Kidney (tissue), 14 donors: ENCODE results near the gene RPS6KB2. TPM values are rescaled to one million over a fixed set of nuclear protein-coding genes. Genes with fewer than 3 reads are reported as not detected.

Experiments used
- DNase-seq, 5 donors: peaks; one replicate each; pipeline ENCODE4 v3.0.0-alpha.2; 2013 to 2020
- FAIRE-seq: peaks from 2 replicates; lab custom pipeline; 2012; peaks lifted over from hg19 to GRCh38; lab: Jason Lieb, UNC
- H3K27ac ChIP-seq, 2 donors: one replicate each; pipeline ENCODE4 v1.7.0; 2013; ENCODE audit warnings: low read depth in 2 of 2, low read length in 2 of 2, inconsistent platforms in 1 of 2
- H3K27me3 ChIP-seq: one replicate; pipeline ENCODE4 v1.7.1; 2013; ENCODE audit warnings: low read length, inconsistent platforms; ENCODE audit not compliant: control insufficient read depth, insufficient read depth
- H3K36me3 ChIP-seq, 3 donors: one replicate each; pipeline versions ENCODE4 v1.7.0 to v1.7.1; 2013; ENCODE audit warnings: low read length in 3 of 3, control low read depth in 1 of 3, inconsistent platforms in 1 of 3; ENCODE audit not compliant: insufficient read depth in 3 of 3, control insufficient read depth in 2 of 3
- H3K4me1 ChIP-seq, 3 donors: one replicate each; pipeline versions ENCODE4 v1.7.0 to v1.7.1; 2013; ENCODE audit warnings: low read length in 3 of 3, inconsistent platforms in 1 of 3, low read depth in 1 of 3; ENCODE audit not compliant: control insufficient read depth in 2 of 3, insufficient read depth in 2 of 3
- H3K4me3 ChIP-seq, 3 donors: one replicate each; pipeline versions ENCODE4 v1.7.0 to v1.8.1; 2013; ENCODE audit warnings: low read length in 3 of 3, control low read depth in 1 of 3, inconsistent platforms in 1 of 3
- H3K9ac ChIP-seq, 3 donors: one replicate each; pipeline versions ENCODE4 v1.7.0 to v1.7.1; 2013; ENCODE audit warnings: low read length in 3 of 3, control low read depth in 1 of 3, inconsistent platforms in 1 of 3
- H3K9me3 ChIP-seq, 3 donors: one replicate each; pipeline versions ENCODE4 v1.7.0 to v1.7.1; 2013; ENCODE audit warnings: low read length in 3 of 3, control low read depth in 1 of 3, inconsistent platforms in 1 of 3; ENCODE audit not compliant: control insufficient read depth in 2 of 3, insufficient read depth in 1 of 3
- CTCF ChIP-seq: IDR thresholded peaks from 3 replicates; pipeline ENCODE4 v1.5.1; 2012; ENCODE audit warnings: mild to moderate bottlenecking, moderate library complexity, borderline replicate concordance; ENCODE audit not compliant: insufficient read depth; ENCODE audit errors: extremely low read depth
- intact Hi-C: fragments of 100-400 bp; cut with DNase I; formaldehyde crosslinking; loops from one replicate; pipeline ENCODE4 v1.11.1; 2022
- polyA plus RNA-seq: library from polyadenylated mRNA; stranded (reverse); fragments of 350-450 nt; fragmentation: Illumina TruSeq; extraction: RNeasy Lipid Tissue Mini Kit (QIAGEN cat#74804); gene quantifications from one replicate; pipeline ENCODE4 v1.2.3, GENCODE V29; 2014; ENCODE audit warnings: low read depth, low replicate concordance; ENCODE audit not compliant: insufficient read depth
- total RNA-seq: library from RNA; stranded (reverse); fragmentation: NEBNext Ultra II Directional; extraction: Animal tissue kit (Norgen Biotek cat#: 25700); gene quantifications from one replicate; pipeline ENCODE4 v1.2.1, GENCODE V29; 2021
- donor health status: control.
- donor health status: control.
- donor health status: control.
- donor health status: control.
- donor health status: control.
- donor health status: DM: yes; HTN: yes; CAD: no.
- donor health status: Normal renal cell carcinoma (clear cell type).

The RPS6KB2 gene
- total and polyA plus RNA-seq, 2 donors from 2014 or later: 41.3 to 45.4 TPM

- no peak for FAIRE-seq
- intact Hi-C loops: no loop called here
- Histone ChIP-seq H3K27me3 (no peaks in the 10 kb centered on the region), H3K27ac (no peak overlapping the region), H3K9ac (no peak overlapping the region), H3K4me3 (no peak overlapping the region), H3K36me3 (peaks cover 0 to 9% (median 7%) of the 10 kb centered on the region in 3 donors), H3K9me3 (no peaks in the 10 kb centered on the region), H3K4me1 (peaks cover 0 to 4% (median 0%) of the 10 kb centered on the region in 3 donors)
- no peak for TF ChIP-seq CTCF
- peak in 1 of 5 donors; percentile 78 for DNase-seq
Observed at GRCh38 chr11:67436459-67437081, 8.3 kb downstream of the RPS6KB2 start.

GRCh38 chr11:67437082-67437808 is 9.0 kb downstream of the RPS6KB2 start, which contains the start of gene PTPRCAP:
Gene PTPRCAP (minus strand): TSS chr11:67437682. CDS start chr11:67437619, 63 bp downstream.
- Histone ChIP-seq H3K36me3 (peaks cover 0 to 9% (median 4%) of the 10 kb centered on the region in 3 donors), H3K9ac (no peak within 1 kb of the TSS), H3K27me3 (no peaks in the 10 kb centered on the region), H3K9me3 (no peaks in the 10 kb centered on the region), H3K27ac (no peak within 1 kb of the TSS), H3K4me3 (no peak within 1 kb of the TSS), H3K4me1 (peaks cover 0 to 8% (median 0%) of the 10 kb centered on the region in 3 donors)
- intact Hi-C loops: no loop called here
- no peak for FAIRE-seq
- peak in 1 of 5 donors; percentile 85 for DNase-seq
- TF ChIP-seq CTCF: no peak

- H3K27ac ChIP-seq: no peak overlapping the region
- peaks cover 0 to 9% (median 2%) of the 10 kb centered on the region in 3 donors for H3K36me3 ChIP-seq
- H3K4me1 ChIP-seq: peaks cover 0 to 14% (median 0%) of the 10 kb centered on the region in 3 donors
- DNase-seq (no peak), FAIRE-seq (no peak)
- TF ChIP-seq CTCF: no peak
- no peaks in the 10 kb centered on the region for H3K27me3 ChIP-seq
- intact Hi-C loops: no loop called here
- no peak overlapping the region for H3K4me3 ChIP-seq
- H3K9ac ChIP-seq: no peak overlapping the region
- no peaks in the 10 kb centered on the region for H3K9me3 ChIP-seq
Observed at GRCh38 chr11:67437809-67438157, 9.5 kb downstream of the RPS6KB2 start.
